Midbrain (tissue), 1 donor: ENCODE data around the gene SIRT1.
"Not testable (repeated sequence)": the region's sequence is repeated elsewhere in the genome, so short reads cannot be mapped to it uniquely, and the experiment has no call there.

Experiments used
- DNase-seq: peaks from one replicate; lab custom pipeline; 2025; lab: John Stamatoyannopoulos, UW

Gene SIRT1

DNA sequence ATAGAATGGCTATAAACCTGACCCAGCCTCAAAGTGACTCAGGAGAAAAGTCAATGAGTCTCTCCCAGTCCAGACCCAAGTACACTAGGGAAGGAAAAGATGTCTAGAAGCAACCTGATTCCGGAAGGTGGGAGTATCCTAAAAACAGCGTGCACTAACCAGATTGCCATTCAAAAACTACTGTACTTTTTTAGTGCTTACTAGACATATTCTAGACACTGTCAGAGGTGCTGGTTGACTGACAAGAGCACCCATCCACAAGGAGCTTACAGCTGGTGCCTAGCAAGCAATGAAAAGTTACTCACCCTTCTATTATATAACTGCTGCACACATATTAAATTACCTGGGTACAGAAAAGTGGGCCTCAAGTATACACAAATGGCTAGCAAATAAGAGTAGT lies 81.0 kb downstream of the SIRT1 start:
- no peak for DNase-seq

DNA sequence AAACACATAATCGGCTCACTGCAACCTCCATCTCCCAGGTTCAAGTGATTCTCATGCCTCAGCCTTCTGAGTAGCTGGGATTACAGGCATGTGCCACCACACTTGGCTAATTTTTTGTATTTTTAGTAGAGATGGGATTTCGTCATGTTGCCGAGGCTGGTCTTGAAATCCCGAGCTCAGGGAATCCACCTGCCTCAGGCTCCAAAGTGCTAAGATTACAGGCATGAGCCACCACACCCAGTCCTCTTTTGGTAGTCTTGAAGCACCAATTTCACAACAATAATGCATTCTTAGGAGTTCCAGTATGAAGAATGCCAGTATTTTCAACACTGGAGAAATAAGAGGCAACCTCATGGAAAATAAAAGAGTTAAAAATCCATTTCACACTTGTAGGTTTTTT lies 81.6 kb downstream of the SIRT1 start:
- not testable (repeated sequence) for DNase-seq
